GM19455 (cell line): Measurements from ENCODE around the gene VSIR.

ENCODE experiments used
- ATAC-seq: cut with Tn5 transposase; IDR thresholded peaks from one replicate; pipeline ENCODE4 v1.9.1; 2021; ENCODE audit not compliant: unreplicated experiment

The VSIR gene

GRCh38 chr10:71748671-71749191, 24.6 kb downstream of the VSIR start:
- no peak for ATAC-seq

GRCh38 chr10:71747551-71748523, 25.5 kb downstream of the VSIR start:
- no peak for ATAC-seq

- ATAC-seq = no peak
These were observed 26.2 kb downstream of the VSIR start for GRCh38 chr10:71747039-71747531.

GRCh38 chr10:71746344-71747037, 26.8 kb downstream of the VSIR start:
- no peak for ATAC-seq

- ATAC-seq = no peak
These were observed 27.6 kb downstream of the VSIR start for GRCh38 chr10:71745664-71746250.

GRCh38 chr10:71744897-71745663, 28.2 kb downstream of the VSIR start:
- no peak for ATAC-seq

GRCh38 chr10:71743866-71744265, 29.5 kb downstream of the VSIR start:
- ATAC-seq = no peak

GRCh38 chr10:71743089-71743838, 30.1 kb downstream of the VSIR start:
- no peak for ATAC-seq

GRCh38 chr10:71742301-71743088, 30.8 kb downstream of the VSIR start:
- no peak for ATAC-seq

- no peak for ATAC-seq
These were observed 31.6 kb downstream of the VSIR start for GRCh38 chr10:71741671-71742070.

- no peak for ATAC-seq
These were observed 32.3 kb downstream of the VSIR start for GRCh38 chr10:71741029-71741428.

- no peak for ATAC-seq
These were observed 33.2 kb downstream of the VSIR start for GRCh38 chr10:71740069-71740653.

- ATAC-seq = no peak
These were observed 33.9 kb downstream of the VSIR start for GRCh38 chr10:71739358-71739900.

- ATAC-seq = no peak
These were observed 35.5 kb downstream of the VSIR start for GRCh38 chr10:71737834-71738197.

GRCh38 chr10:71737001-71737833, 36.1 kb downstream of the VSIR start:
- no peak for ATAC-seq

- no peak for ATAC-seq
These were observed 36.8 kb downstream of the VSIR start for GRCh38 chr10:71736570-71736952.

GRCh38 chr10:71735709-71736569, 37.4 kb downstream of the VSIR start:
- no peak for ATAC-seq
